ENCODE results near the gene TBKBP1. TPM values are rescaled to one million over a fixed set of nuclear protein-coding genes. Genes with fewer than 3 reads are reported as not detected.
A peak's percentile ranks its signal among the peaks of the same experiment; 100 is the strongest.

Gene TBKBP1
- total and polyA plus RNA-seq, 9 of the 15 experiments (the other 6 are each of a cell fraction or from before 2014, with no cell fraction given): 0.03 to 15.6 (median 6.8) TPM

DNA sequence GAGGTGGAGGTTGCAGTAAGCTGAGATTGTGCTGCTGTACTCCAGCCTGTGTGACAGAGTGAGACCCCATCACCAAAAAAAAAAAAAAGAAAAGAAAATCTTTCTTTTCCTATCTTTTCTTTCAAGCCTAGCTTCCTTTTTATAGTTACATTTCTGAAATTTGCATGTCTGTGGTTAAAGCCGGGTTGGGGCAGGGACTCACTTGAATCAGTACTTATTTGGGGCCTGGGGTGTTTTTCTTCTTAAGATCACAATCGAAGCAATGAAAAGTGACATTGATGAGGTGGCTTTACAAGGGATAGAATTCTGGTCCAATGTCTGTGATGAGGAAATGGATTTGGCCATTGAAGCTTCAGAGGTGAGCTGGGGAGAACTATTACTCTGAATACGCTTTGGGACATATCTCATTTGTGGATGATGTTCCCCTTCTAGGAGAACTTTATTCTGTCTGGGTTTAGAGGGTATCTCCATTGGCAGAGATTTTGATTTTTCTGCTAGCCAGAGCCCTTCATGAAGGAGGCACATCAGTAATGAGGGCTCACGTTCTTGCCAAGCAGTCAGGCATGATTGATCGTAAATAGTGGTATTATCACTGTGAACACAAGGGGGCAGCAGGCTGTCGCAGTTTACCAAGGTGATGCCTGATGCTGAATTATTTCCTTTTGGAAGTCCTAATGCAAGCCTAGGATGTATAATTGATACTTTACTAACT is 29.9 kb upstream of the TBKBP1 start (continued):
- TF ChIP-seq RNF219 (CRISPR knock-in tag; IDR thresholded peaks at IDR 0.05): no peak
- no peak for TF ChIP-seq TCF3 (CRISPR knock-in tag; IDR thresholded peaks at IDR 0.05)
- no peak for TF ChIP-seq PCBP2 (IDR thresholded peaks at IDR 0.05; ENCODE audit: low read depth, low read length, poor library complexity, severe bottlenecking)
- peak; percentile 34; the same call in 1 of the 2 replicates for TF ChIP-seq BHLHE40 (IDR thresholded peaks at IDR 0.05; ENCODE audit: low read length)
- no peak for TF ChIP-seq HIVEP1 (CRISPR knock-in tag; IDR thresholded peaks at IDR 0.05)
- no peak for TF ChIP-seq CCNT2 (IDR thresholded peaks at IDR 0.05; ENCODE audit: borderline replicate concordance, extremely low read depth, insufficient read length, low read depth, low read length)
- TF ChIP-seq HMGN3 (IDR thresholded peaks at IDR 0.05; ENCODE audit: borderline replicate concordance, extremely low read depth, insufficient read length, low read depth, low read length): no peak
- TF ChIP-seq BRCA1 (IDR thresholded peaks at IDR 0.05): no peak
- TF ChIP-seq BRCA1 (CRISPR knock-in tag; IDR thresholded peaks at IDR 0.05): no peak
- no peak for TF ChIP-seq SRSF7 (optimal IDR thresholded peaks at IDR 0.05; ENCODE audit: low read depth, low read length)
- TF ChIP-seq ZNF639 (CRISPR knock-in tag; conservative IDR thresholded peaks at IDR 0.05 in 1 of 2, IDR thresholded peaks at IDR 0.05 in 1 of 2): no peak
- no peak for TF ChIP-seq SMARCA4 (IDR thresholded peaks at IDR 0.05)
- TF ChIP-seq, protein P1, sequence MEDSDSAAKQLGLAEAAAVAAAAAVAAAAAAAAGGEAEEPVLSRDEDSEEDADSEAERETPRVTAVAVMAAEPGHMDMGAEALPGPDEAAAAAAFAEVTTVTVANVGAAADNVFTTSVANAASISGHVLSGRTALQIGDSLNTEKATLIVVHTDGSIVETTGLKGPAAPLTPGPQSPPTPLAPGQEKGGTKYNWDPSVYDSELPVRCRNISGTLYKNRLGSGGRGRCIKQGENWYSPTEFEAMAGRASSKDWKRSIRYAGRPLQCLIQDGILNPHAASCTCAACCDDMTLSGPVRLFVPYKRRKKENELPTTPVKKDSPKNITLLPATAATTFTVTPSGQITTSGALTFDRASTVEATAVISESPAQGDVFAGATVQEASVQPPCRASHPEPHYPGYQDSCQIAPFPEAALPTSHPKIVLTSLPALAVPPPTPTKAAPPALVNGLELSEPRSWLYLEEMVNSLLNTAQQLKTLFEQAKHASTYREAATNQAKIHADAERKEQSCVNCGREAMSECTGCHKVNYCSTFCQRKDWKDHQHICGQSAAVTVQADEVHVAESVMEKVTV (CRISPR knock-in tag; IDR thresholded peaks at IDR 0.05): 0 out of 2 replicates have a peak, but pooled peaks have one; percentile 18
- TF ChIP-seq, protein P2, sequence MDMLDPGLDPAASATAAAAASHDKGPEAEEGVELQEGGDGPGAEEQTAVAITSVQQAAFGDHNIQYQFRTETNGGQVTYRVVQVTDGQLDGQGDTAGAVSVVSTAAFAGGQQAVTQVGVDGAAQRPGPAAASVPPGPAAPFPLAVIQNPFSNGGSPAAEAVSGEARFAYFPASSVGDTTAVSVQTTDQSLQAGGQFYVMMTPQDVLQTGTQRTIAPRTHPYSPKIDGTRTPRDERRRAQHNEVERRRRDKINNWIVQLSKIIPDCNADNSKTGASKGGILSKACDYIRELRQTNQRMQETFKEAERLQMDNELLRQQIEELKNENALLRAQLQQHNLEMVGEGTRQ (CRISPR knock-in tag; IDR thresholded peaks at IDR 0.05): no peak
- TF ChIP-seq, protein P3, sequence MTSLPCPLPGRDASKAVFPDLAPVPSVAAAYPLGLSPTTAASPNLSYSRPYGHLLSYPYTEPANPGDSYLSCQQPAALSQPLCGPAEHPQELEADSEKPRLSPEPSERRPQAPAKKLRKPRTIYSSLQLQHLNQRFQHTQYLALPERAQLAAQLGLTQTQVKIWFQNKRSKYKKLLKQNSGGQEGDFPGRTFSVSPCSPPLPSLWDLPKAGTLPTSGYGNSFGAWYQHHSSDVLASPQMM (CRISPR knock-in tag; IDR thresholded peaks at IDR 0.05): no peak
- TF ChIP-seq MCM5 (IDR thresholded peaks at IDR 0.05; ENCODE audit: low read depth): no peak
- TF ChIP-seq ZNF212 (CRISPR knock-in tag; IDR thresholded peaks at IDR 0.05): no peak
- TF ChIP-seq RAD21 (CRISPR knock-in tag; conservative IDR thresholded peaks at IDR 0.05 in 1 of 2, IDR thresholded peaks at IDR 0.05 in 1 of 2): peak; percentile 50 to 68
- TF ChIP-seq MAFG (tag; conservative IDR thresholded peaks at IDR 0.05): no peak
- 0 out of 2 replicates have a peak, but pooled peaks have one; percentile 14 for TF ChIP-seq CREM (IDR thresholded peaks at IDR 0.05; ENCODE audit: low read depth)
- no peak for TF ChIP-seq ZNF717 (CRISPR knock-in tag; IDR thresholded peaks at IDR 0.05)
- no peak for TF ChIP-seq PHF8 (IDR thresholded peaks at IDR 0.05; ENCODE audit: borderline replicate concordance, low read length)
